ENCODE measurements around the gene ELK4.

The ELK4 gene

DNA sequence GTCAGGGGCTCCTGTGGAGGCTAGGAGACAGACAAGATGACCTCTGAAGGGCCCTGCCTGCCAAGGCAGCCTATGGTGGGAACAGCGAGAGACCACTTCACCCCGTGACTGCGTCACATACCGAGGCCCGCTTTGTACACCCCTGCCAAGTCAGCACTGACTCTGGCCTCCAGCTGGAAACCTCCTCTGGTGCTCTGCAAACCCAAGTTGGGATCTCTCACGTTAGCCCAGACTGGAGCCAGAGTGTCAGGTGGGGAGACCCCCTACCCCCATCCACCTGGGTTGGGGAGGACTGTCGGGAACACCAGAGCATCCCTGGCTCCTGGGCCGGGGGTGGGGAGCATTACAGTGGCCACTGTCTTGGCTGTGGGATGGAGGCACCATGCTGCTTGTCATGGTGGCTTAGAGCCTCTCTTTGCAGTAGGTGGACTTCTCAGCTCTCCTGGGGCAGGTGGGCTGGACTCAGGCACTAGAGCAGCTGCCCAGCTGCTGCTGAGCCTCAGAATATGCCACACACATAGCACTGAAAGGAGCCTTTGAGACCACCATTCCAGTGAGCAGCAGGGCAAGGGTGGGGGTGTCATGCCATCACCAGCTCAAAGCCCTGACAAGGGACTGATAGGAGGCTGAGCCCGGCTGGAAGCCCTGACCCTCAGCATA, 50.4 kb downstream of the ELK4 start:
- TF ChIP-seq POLR2AphosphoS5 (IDR thresholded peaks at IDR 0.05; ENCODE audit: low read depth, low read length), result no peak
- no peak for TF ChIP-seq TAF1 (IDR thresholded peaks at IDR 0.05; ENCODE audit: borderline replicate concordance, insufficient read depth, low read length)
- TF ChIP-seq SIN3A (IDR thresholded peaks at IDR 0.05; ENCODE audit: borderline replicate concordance, insufficient read depth, low read length), result no peak
- TF ChIP-seq, protein P1, sequence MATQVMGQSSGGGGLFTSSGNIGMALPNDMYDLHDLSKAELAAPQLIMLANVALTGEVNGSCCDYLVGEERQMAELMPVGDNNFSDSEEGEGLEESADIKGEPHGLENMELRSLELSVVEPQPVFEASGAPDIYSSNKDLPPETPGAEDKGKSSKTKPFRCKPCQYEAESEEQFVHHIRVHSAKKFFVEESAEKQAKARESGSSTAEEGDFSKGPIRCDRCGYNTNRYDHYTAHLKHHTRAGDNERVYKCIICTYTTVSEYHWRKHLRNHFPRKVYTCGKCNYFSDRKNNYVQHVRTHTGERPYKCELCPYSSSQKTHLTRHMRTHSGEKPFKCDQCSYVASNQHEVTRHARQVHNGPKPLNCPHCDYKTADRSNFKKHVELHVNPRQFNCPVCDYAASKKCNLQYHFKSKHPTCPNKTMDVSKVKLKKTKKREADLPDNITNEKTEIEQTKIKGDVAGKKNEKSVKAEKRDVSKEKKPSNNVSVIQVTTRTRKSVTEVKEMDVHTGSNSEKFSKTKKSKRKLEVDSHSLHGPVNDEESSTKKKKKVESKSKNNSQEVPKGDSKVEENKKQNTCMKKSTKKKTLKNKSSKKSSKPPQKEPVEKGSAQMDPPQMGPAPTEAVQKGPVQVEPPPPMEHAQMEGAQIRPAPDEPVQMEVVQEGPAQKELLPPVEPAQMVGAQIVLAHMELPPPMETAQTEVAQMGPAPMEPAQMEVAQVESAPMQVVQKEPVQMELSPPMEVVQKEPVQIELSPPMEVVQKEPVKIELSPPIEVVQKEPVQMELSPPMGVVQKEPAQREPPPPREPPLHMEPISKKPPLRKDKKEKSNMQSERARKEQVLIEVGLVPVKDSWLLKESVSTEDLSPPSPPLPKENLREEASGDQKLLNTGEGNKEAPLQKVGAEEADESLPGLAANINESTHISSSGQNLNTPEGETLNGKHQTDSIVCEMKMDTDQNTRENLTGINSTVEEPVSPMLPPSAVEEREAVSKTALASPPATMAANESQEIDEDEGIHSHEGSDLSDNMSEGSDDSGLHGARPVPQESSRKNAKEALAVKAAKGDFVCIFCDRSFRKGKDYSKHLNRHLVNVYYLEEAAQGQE (IDR thresholded peaks at IDR 0.05; ENCODE audit: insufficient read depth in 1 of 2, low read depth in 2 of 2, low read length in 2 of 2), result no peak
- no peak for TF ChIP-seq FOXP2 (optimal IDR thresholded peaks at IDR 0.05; ENCODE audit: borderline replicate concordance, extremely low read depth, extremely low read length, insufficient read depth)

DNA sequence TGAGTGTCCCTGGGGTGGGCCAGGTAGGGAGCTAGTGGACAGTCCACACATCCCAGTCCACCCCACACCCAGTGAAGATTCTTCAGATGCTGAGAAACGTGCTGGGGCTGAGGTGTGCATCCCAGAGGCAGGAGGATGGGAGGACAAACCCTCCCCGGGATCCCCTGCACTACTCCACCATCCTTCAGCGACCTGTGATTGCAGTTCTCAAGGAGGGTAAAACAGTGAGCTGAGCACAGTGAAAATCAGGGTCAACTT, 51.0 kb downstream of the ELK4 start:
- TF ChIP-seq FOXP2 (optimal IDR thresholded peaks at IDR 0.05; ENCODE audit: borderline replicate concordance, extremely low read depth, extremely low read length, insufficient read depth) (no peak), SIN3A (IDR thresholded peaks at IDR 0.05; ENCODE audit: borderline replicate concordance, insufficient read depth, low read length) (no peak), TAF1 (IDR thresholded peaks at IDR 0.05; ENCODE audit: borderline replicate concordance, insufficient read depth, low read length) (no peak), POLR2AphosphoS5 (IDR thresholded peaks at IDR 0.05; ENCODE audit: low read depth, low read length) (no peak)
- TF ChIP-seq, protein P1 (IDR thresholded peaks at IDR 0.05; ENCODE audit: insufficient read depth in 1 of 2, low read depth in 2 of 2, low read length in 2 of 2), result no peak

DNA sequence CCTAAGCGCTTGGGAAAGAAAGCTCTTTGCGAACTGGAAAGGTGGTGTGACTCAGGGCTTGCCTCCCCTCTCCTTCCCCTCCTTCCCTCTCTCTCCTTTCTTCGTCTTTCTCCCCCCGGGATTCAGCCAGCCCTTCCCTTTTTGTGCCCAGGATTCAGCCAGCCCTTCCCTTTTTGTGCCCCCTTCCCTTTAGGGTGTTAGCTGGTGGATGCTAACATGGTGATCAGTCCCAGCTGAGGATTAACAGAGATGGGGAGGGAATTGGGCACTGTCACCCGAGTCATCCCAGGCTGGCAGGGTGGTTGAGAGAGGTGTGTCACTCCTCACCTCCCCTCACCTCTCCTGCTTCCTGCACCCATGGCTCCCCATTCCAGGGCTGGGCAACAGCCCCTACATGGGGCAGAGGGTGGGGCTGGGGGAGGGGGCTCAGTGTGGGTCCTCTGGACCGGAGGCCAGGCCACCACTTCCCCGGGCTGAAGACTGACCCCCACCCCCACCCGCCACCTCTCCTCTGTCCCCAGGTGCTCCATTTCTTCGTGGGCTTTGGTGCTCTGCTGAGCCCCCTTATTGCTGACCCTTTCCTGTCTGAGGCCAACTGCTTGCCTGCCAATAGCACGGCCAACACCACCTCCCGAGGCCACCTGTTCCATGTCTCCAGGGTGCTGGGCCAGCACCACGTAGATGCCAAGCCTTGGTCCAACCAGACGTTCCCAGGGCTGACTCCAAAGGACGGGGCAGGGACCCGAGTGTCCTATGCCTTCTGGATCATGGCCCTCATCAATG, 51.5 kb downstream of the ELK4 start:
- TF ChIP-seq, protein P1 (IDR thresholded peaks at IDR 0.05; ENCODE audit: insufficient read depth in 1 of 2, low read depth in 2 of 2, low read length in 2 of 2), result no peak
- TF ChIP-seq SIN3A (IDR thresholded peaks at IDR 0.05; ENCODE audit: borderline replicate concordance, insufficient read depth, low read length) (no peak), TAF1 (IDR thresholded peaks at IDR 0.05; ENCODE audit: borderline replicate concordance, insufficient read depth, low read length) (no peak), FOXP2 (optimal IDR thresholded peaks at IDR 0.05; ENCODE audit: borderline replicate concordance, extremely low read depth, extremely low read length, insufficient read depth) (no peak), POLR2AphosphoS5 (IDR thresholded peaks at IDR 0.05; ENCODE audit: low read depth, low read length) (no peak)

DNA sequence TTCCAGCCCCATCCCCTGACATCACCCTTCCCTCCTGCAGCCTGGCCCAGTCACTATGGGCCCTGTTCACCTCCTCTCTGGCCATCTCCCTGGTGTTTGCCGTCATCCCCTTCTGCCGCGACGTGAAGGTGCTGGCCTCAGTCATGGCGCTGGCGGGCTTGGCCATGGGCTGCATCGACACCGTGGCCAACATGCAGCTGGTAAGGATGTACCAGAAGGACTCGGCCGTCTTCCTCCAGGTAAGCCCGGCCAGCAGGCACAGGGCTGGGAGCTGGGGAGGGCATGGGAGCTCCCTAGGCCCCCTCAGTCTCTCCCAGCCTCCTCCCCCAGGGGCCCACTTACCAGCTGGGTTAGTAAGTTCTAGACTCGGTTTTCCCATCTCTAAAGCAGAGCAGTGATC, 52.1 kb downstream of the ELK4 start:
- TF ChIP-seq POLR2AphosphoS5 (IDR thresholded peaks at IDR 0.05; ENCODE audit: low read depth, low read length), result no peak
- no peak for TF ChIP-seq SIN3A (IDR thresholded peaks at IDR 0.05; ENCODE audit: borderline replicate concordance, insufficient read depth, low read length)
- TF ChIP-seq, protein P1 (IDR thresholded peaks at IDR 0.05; ENCODE audit: insufficient read depth in 1 of 2, low read depth in 2 of 2, low read length in 2 of 2), result no peak
- no peak for TF ChIP-seq FOXP2 (optimal IDR thresholded peaks at IDR 0.05; ENCODE audit: borderline replicate concordance, extremely low read depth, extremely low read length, insufficient read depth)
- TF ChIP-seq TAF1 (IDR thresholded peaks at IDR 0.05; ENCODE audit: borderline replicate concordance, insufficient read depth, low read length), result no peak
